NCI-H146 treated with DMSO at 0.1 percent for 48 hours (cell line): ENCODE data around the gene DNAJB8.

Experiments
- DNase-seq: peaks from one replicate; lab custom pipeline; 2025; ENCODE audit not compliant: unreplicated experiment; lab: John Stamatoyannopoulos, UW

DNAJB8 gene

DNA sequence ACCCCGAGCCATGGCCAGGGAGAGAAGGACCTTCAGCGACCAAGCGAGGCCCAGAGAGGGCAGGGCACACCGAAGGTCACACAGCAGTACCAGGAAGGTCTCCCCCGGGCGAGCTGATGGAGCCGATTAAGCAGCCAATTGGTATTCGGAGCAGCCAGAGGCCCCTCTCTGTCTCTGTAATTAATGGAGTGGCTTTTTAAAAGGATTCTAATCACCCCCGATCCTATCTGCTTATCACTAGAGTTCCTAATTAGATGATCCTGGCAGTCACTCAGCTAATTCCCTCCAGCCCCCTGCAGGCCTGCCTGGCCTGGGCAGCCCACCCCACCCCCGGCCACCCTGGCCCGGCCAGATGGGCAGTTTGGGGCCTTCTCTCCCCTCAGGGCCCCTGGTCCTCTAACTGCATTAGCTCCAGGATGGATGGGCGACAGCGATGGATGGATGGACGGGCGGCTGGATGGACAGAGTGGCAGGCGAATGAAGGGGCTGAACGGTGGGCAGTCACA, 1.6 kb upstream of the DNAJB8 start:
- no peak for DNase-seq

- DNase-seq: no peak
These were observed 2.0 kb downstream of the DNAJB8 start for GRCh38 chr3:128464702-128465101.

- no peak for DNase-seq
These were observed 2.5 kb downstream of the DNAJB8 start for GRCh38 chr3:128464188-128464587.

DNA sequence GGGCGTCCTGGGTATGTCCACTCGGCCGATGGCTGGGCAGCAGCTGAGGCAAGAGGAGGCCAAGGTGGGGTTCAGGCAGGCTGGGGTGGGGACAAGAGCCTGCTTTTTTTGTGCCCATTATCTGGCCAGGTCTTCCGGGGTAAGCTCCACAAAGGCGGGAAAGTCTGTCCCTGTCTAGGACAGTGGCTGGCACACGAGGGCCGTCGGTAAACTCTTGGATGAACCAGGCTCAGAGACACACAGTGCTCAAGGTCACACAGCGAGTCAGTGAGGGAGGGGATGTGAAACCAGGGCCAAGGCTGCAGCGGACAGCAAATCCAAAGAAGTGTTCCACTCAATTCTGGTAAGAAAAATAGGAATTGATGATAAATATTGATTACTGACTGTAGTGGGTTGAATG, 2.9 kb downstream of the DNAJB8 start:
- DNase-seq: no peak

GRCh38 chr3:128463354-128463753, 3.3 kb downstream of the DNAJB8 start:
- DNase-seq: no peak

DNA sequence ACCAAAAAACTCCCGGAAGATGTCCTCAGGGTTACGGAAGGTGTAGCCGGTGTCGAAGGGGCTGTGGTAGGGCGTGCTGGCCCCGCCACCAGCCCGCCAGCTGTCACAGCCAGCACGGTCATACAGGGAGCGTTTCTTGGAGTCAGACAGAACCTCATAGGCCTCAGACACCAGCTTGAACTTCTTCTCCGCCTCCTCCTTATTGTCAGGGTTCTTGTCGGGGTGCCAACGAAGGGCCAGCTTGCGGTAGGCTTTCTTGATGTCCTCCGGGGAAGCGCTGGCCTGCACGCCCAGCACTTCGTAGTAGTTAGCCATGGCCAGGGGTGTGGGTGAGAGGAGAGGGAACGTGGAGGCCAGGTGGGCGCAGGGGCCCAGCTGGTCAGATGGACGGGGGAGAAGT, 3.8 kb downstream of the DNAJB8 start:
- no peak for DNase-seq

DNA sequence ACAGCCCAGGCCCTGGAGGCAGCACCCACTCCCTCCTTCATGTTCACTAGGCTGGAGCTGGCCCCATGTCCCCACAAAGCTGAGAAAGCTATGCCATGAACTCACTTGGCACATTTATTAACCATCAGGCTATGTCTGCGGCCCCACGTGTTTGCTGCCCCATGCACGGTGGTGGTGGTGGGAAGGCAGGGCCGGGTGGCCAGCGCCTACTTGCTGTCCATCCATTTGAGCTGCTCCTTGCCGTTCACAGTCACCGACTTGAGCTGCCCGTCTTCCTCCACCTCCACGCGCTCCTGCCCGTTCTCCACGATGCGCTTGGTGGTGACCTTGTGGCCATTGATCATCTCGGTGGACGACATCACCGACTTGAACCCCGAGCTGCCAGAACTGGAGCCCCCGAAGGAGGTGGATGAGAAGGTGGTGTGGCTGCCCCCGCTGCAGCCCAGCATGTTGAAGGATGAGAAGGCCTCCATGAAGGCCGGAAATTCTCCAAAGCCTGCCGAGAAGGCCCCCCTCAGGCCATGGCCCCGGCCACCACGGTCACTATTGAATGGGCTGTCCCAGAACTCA, 4.3 kb downstream of the DNAJB8 start:
- DNase-seq: no peak

GRCh38 chr3:128461731-128462130, 5.0 kb downstream of the DNAJB8 start:
- no peak for DNase-seq

DNA sequence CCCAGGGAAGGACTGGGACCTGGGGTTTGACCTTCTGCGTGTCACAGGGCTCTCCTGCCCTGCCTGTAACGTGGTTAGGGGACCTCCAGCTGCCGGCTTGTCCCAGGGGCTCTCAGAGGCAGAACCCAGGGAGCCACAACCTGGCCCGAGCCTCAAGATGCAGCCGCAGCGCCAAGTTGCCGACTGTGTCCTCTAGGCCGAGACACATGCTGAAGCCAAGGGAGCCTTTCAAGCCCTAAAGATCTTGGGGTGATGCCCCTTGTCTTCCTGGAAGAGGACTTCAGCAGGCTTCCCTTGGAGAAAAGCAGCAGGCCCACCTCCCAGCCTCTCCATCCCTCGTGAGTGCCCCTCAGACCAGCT, 7.2 kb downstream of the DNAJB8 start:
- no peak for DNase-seq

DNA sequence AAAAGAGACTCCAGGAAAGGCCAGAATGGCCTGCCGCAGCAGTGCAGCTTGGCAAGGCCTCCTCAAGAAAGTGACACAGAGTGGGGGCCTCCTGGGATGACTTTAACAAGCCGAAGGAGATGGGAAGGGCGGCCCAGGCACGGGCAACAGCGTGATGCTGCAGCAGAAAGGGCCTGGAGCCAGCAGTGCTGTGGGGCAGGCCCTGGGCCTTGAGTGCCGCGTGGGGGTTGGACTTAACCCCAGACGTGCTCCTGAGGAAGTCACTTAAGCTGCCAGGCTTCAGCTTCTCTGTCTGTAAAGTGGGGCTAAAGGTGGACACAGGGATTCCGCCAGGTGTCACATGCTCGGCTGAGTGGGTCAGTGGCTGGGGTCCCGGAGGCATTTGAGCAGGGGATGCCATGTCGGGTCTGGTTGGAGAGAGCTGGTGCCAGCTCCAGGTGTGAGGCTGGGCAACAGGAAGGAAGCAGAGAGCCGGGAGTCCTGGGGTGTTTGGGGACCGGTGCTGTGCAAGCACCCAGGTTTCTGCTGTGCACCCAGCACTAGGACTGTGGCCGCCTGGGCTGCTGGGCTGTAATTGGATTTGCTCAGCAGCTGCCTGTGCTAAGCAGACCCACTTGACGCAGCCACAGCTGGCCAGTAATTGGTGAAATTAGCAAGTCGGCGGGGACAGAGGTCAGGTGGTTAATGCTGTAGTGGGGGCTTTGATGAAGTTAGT, 7.8 kb downstream of the DNAJB8 start:
- DNase-seq: no peak

DNA sequence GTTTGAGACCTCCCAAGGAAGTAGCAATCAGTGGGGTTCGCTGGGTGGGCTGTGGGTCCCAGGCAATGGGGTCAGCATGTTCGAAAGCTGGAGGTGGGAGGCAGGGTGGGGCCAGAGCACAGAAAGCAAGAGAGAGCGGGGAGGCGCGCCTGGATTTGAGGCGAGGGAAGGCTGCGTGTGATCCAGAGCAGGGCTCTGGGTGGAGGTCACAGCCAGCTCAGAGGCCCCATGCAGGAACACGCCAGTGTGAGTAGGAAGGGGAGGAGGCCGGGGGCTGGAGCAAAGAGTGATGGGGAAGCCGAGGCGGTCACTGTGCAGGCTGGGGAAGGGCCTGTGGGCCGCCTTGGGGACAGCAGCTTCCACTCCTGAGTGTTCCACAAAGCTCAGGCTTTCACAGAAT, 8.8 kb downstream of the DNAJB8 start:
- no peak for DNase-seq

DNA sequence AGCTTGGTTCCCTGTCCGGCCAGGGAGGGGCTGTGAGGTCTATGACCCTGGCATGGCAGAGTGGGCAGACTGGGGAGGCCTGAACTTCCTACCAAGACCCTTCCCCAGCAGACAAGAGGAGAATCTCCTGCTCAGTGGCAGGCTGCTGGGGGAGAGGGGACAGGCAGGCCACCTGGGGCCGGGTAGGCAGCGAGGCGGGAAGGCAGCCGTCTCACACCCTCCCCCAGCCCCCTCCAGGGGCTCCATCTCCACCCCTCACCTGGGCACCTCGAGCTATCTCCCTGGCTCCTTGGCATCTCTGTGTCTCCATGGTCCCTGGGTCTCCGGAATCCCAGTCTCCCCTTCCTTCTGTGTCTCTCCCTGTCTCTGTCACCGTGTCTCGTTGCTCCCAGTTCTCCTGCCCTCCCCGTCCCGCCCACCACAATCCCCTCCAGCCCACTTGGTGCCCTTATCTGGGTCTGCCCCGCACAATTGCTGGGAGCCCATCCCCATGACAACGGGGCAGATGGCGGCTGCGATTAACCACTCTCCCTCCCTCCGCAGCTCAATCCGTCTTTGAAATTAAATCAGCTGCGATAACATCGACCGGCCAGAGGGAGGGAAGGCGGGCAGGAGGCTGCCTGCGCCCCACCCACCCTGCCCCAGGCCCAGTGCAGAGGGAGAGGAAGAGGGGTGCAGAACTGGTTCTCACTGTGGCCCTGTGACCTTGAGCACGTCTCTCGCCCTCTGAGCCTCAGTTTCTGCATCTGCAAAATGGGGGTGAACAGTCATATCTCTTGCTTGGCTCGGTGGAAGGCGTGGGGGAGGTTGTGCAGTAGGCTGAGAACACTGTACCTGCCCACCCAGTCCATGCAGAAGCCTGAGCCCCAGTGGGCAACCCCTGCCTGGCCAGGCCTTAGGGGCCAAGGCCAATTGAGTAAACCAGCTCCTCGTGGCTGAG, 9.6 kb downstream of the DNAJB8 start:
- peak; percentile 71 for DNase-seq

GRCh38 chr3:128455786-128456748, 10.6 kb downstream of the DNAJB8 start:
- DNase-seq: no peak

GRCh38 chr3:128455116-128455515, 11.6 kb downstream of the DNAJB8 start:
- no peak for DNase-seq

GRCh38 chr3:128454310-128454618, 12.4 kb downstream of the DNAJB8 start:
- no peak for DNase-seq

- DNase-seq: no peak
These were observed 13.0 kb downstream of the DNAJB8 start for GRCh38 chr3:128453501-128454309.

- no peak for DNase-seq
These were observed 13.9 kb downstream of the DNAJB8 start for GRCh38 chr3:128452678-128453275.

GRCh38 chr3:128452120-128452519, 14.6 kb downstream of the DNAJB8 start:
- no peak for DNase-seq

GRCh38 chr3:128449111-128449638, 17.5 kb downstream of the DNAJB8 start:
- DNase-seq: no peak
